ENCODE results near the gene BACH2. TPM values are rescaled to one million over a fixed set of nuclear protein-coding genes. Genes with fewer than 3 reads are reported as not detected.

BACH2 gene
- total RNA-seq, 1 experiment from 2014 or later, result 3.3 TPM

DNA sequence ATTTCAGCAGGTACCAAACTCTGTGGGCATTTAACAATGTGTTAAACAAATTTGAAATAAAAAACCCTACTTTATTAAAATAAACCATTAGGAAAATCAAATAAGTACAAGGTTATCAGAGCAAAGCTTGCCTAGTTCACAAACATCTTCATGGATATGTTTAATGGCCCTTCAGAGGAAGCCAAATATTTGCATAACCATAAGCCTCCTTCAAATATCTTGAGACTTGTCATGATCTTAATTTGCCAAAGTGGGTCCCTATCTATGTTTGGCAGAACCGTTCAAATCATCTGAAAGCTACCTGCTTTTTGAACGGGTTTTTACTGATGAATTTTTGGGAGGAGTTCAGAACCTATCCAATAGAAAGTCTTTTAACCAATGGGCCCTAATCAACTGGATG, 176.3 kb downstream of the BACH2 start:
- intact Hi-C loops (cut with micrococcal nuclease), result no loop called here
- no peaks in the 10 kb centered on the region for H3K9me2 ChIP-seq (ENCODE audit: insufficient read depth)
- no peaks in the 10 kb centered on the region for H3K79me2 ChIP-seq (ENCODE audit: insufficient read depth, low read length)
- ChIA-PET RAD21 (ENCODE audit: low non-redundant PET in 1 of 2, low total read pairs in 2 of 2, uncharacterized antibody in 2 of 2, unreplicated experiment in 2 of 2) (no interaction called here), CTCF (no interaction called here), POLR2A (no interaction called here)
- no peak overlapping the region for H3K9ac ChIP-seq (ENCODE audit: low read length)
- H3K27me3 ChIP-seq (ENCODE audit: insufficient read depth, low read length), result no peaks in the 10 kb centered on the region
- H4K20me1 ChIP-seq (ENCODE audit: insufficient read depth), result no peaks in the 10 kb centered on the region
- no peak overlapping the region for H3K4me3 ChIP-seq (replicated peaks in 1 of 2; ENCODE audit: low read depth in 1 of 2, low read length in 2 of 2)
- ATAC-seq (no peak), DNase-seq (ENCODE audit: low read depth, low spot score) (no peak)
- TF ChIP-seq FOSL1 (IDR thresholded peaks at IDR 0.05; ENCODE audit: low read depth), result no peak
- no peak for TF ChIP-seq RAD21 (IDR thresholded peaks at IDR 0.05; ENCODE audit: low read depth)
- TF ChIP-seq, protein P1, sequence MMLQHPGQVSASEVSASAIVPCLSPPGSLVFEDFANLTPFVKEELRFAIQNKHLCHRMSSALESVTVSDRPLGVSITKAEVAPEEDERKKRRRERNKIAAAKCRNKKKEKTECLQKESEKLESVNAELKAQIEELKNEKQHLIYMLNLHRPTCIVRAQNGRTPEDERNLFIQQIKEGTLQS (IDR thresholded peaks at IDR 0.05), result no peak
- no peak for TF ChIP-seq TCF7L2 (IDR thresholded peaks at IDR 0.05; ENCODE audit: borderline replicate concordance, extremely low read depth, insufficient read depth, insufficient read length)
- TF ChIP-seq, protein P2, sequence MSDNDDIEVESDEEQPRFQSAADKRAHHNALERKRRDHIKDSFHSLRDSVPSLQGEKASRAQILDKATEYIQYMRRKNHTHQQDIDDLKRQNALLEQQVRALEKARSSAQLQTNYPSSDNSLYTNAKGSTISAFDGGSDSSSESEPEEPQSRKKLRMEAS (IDR thresholded peaks at IDR 0.05), result no peak
- no peak for TF ChIP-seq JUND (IDR thresholded peaks at IDR 0.05)
- TF ChIP-seq ELF1 (IDR thresholded peaks at IDR 0.05; ENCODE audit: borderline replicate concordance, low read depth), result no peak
- no peaks in the 10 kb centered on the region for H3K9me3 ChIP-seq (ENCODE audit: control insufficient read depth in 1 of 2, insufficient read depth in 1 of 2, low read depth in 1 of 2, low read length in 2 of 2)
- no peaks in the 10 kb centered on the region for H3K4me1 ChIP-seq (ENCODE audit: control insufficient read depth in 1 of 2, insufficient read depth in 2 of 2, low read length in 2 of 2)
- no TSS peak for BruUV-seq (replicated peaks)
- H2AFZ ChIP-seq (ENCODE audit: low read depth, low read length, poor library complexity, severe bottlenecking), result no peak overlapping the region
- no peak overlapping the region for H3K27ac ChIP-seq (ENCODE audit: low read depth, low read length)
- no peak overlapping the region for H3K4me2 ChIP-seq (ENCODE audit: low read length)
- H3K36me3 ChIP-seq (ENCODE audit: control insufficient read depth in 1 of 2, insufficient read depth in 2 of 2, low read length in 2 of 2), result no peaks in the 10 kb centered on the region

DNA sequence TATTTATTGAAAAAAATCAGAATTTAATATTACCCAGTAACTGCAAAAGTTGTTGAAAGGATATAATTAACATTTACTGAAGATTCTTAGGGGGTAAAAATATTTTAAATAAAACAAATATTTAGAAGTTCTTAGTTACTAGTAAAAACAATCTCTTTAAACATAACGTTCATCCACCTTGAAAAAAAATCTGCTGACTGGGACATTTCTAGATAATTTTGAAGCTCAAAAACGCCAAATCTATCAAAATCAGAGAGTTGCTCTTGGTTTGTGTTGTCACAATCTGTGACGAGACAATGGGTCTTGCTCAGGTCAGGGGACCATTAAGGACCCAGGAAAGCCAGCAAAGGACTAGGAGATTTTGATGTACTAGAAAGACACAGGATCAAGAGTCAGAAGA, 177.0 kb downstream of the BACH2 start:
- H3K9me3 ChIP-seq (ENCODE audit: control insufficient read depth in 1 of 2, insufficient read depth in 1 of 2, low read depth in 1 of 2, low read length in 2 of 2), result no peaks in the 10 kb centered on the region
- intact Hi-C loops (cut with micrococcal nuclease), result no loop called here
- DNase-seq (ENCODE audit: low read depth, low spot score) (no peak), ATAC-seq (no peak)
- RAD21 ChIA-PET (ENCODE audit: low non-redundant PET in 1 of 2, low total read pairs in 2 of 2, uncharacterized antibody in 2 of 2, unreplicated experiment in 2 of 2), result no interaction called here
- H3K79me2 ChIP-seq (ENCODE audit: insufficient read depth, low read length), result no peaks in the 10 kb centered on the region
- BruUV-seq (replicated peaks), result no TSS peak
- H3K27ac ChIP-seq (ENCODE audit: low read depth, low read length), result no peak overlapping the region
- no peak overlapping the region for H3K4me3 ChIP-seq (replicated peaks in 1 of 2; ENCODE audit: low read depth in 1 of 2, low read length in 2 of 2)
- POLR2A ChIA-PET, result no interaction called here
- H2AFZ ChIP-seq (ENCODE audit: low read depth, low read length, poor library complexity, severe bottlenecking), result no peak overlapping the region
- H4K20me1 ChIP-seq (ENCODE audit: insufficient read depth), result no peaks in the 10 kb centered on the region
- no peak overlapping the region for H3K4me2 ChIP-seq (ENCODE audit: low read length)
- H3K27me3 ChIP-seq (ENCODE audit: insufficient read depth, low read length), result no peaks in the 10 kb centered on the region
- no peaks in the 10 kb centered on the region for H3K4me1 ChIP-seq (ENCODE audit: control insufficient read depth in 1 of 2, insufficient read depth in 2 of 2, low read length in 2 of 2)
- no peak overlapping the region for H3K9ac ChIP-seq (ENCODE audit: low read length)
- TF ChIP-seq JUND (IDR thresholded peaks at IDR 0.05), result no peak
- no peak for TF ChIP-seq TCF7L2 (IDR thresholded peaks at IDR 0.05; ENCODE audit: borderline replicate concordance, extremely low read depth, insufficient read depth, insufficient read length)
- TF ChIP-seq POLR2A (IDR thresholded peaks at IDR 0.05; ENCODE audit: borderline replicate concordance, extremely low read depth, insufficient read depth, insufficient read length), result no peak
- no peak for TF ChIP-seq YY1 (IDR thresholded peaks at IDR 0.05; ENCODE audit: extremely low read depth, insufficient replicate concordance, low read depth, low read length)
- TF ChIP-seq ELF1 (IDR thresholded peaks at IDR 0.05; ENCODE audit: borderline replicate concordance, low read depth), result no peak
- TF ChIP-seq EGR1 (IDR thresholded peaks at IDR 0.05; ENCODE audit: low read depth), result no peak
- TF ChIP-seq CEBPB (IDR thresholded peaks at IDR 0.05; ENCODE audit: low read depth), result no peak
- no peak for TF ChIP-seq SIN3A (IDR thresholded peaks at IDR 0.05; ENCODE audit: low read depth)
- TF ChIP-seq SRF (IDR thresholded peaks at IDR 0.05; ENCODE audit: low read depth), result no peak
- TF ChIP-seq, protein P3, sequence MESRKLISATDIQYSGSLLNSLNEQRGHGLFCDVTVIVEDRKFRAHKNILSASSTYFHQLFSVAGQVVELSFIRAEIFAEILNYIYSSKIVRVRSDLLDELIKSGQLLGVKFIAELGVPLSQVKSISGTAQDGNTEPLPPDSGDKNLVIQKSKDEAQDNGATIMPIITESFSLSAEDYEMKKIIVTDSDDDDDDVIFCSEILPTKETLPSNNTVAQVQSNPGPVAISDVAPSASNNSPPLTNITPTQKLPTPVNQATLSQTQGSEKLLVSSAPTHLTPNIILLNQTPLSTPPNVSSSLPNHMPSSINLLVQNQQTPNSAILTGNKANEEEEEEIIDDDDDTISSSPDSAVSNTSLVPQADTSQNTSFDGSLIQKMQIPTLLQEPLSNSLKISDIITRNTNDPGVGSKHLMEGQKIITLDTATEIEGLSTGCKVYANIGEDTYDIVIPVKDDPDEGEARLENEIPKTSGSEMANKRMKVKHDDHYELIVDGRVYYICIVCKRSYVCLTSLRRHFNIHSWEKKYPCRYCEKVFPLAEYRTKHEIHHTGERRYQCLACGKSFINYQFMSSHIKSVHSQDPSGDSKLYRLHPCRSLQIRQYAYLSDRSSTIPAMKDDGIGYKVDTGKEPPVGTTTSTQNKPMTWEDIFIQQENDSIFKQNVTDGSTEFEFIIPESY (IDR thresholded peaks at IDR 0.05; ENCODE audit: extremely low read depth, insufficient replicate concordance, low read length), result no peak
- TF ChIP-seq SP1 (IDR thresholded peaks at IDR 0.05; ENCODE audit: low read depth), result no peak
- TF ChIP-seq EZH2 (IDR thresholded peaks at IDR 0.05), result no peak
- TF ChIP-seq EZH2phosphoT487 (IDR thresholded peaks at IDR 0.05; ENCODE audit: borderline replicate concordance), result no peak
- CTCF ChIA-PET, result interaction anchor here (1.4 kb wide), 1 partner anchor 273 kb away, joined by 3 read pairs; no protein-coding TSS in a partner anchor
- H3K9me2 ChIP-seq (ENCODE audit: insufficient read depth), result no peaks in the 10 kb centered on the region
- no peaks in the 10 kb centered on the region for H3K36me3 ChIP-seq (ENCODE audit: control insufficient read depth in 1 of 2, insufficient read depth in 2 of 2, low read length in 2 of 2)

All from HCT116 (cell line).